BJ (cell line): ENCODE data around the gene HBA2. TPM values are rescaled to one million over a fixed set of nuclear protein-coding genes. Genes with fewer than 3 reads are reported as not detected.

Experiments used
- CTCF ChIA-PET: fragments of 350-600 bp; formaldehyde crosslinking; extraction: SDS; loops from one replicate; lab custom pipeline; 2021; ENCODE audit warnings: antibody characterized with exemption, inconsistent platforms; lab: Yijun Ruan, JAX
- POLR2A ChIA-PET: fragments of 300-600 bp; sonication (Branson Sonifier 250); formaldehyde crosslinking; extraction: SDS; loops from one replicate; lab custom pipeline; 2021; ENCODE audit warnings: antibody characterized with exemption; lab: Charles Lee
- DNase-seq: peaks from one replicate; pipeline ENCODE4 v3.0.0-alpha.2; 2011; ENCODE audit warnings: low read depth
- H3K27me3 ChIP-seq: 2 replicates; pipeline ENCODE4 v1.6.0; 2011; ENCODE audit warnings: low read length; ENCODE audit not compliant: control insufficient read depth, insufficient read depth
- H3K36me3 ChIP-seq: 2 replicates; pipeline ENCODE4 v1.5.1; 2011; ENCODE audit warnings: low read length; ENCODE audit not compliant: control insufficient read depth, insufficient read depth
- H3K4me3 ChIP-seq: 2 replicates; pipeline ENCODE4 v1.5.1; 2011; ENCODE audit warnings: low read depth, mild to moderate bottlenecking, control low read depth, low read length
- polyA plus RNA-seq: library from polyadenylated mRNA; depleted of rRNA; stranded (reverse); fragments of >200 nt; gene quantifications from 2 replicates; pipeline ENCODE4 v1.2.3, GENCODE V29; 2011
- TF ChIP-seq, protein P1 (sequence below): IDR thresholded peaks from 2 replicates; pipeline ENCODE4 v1.5.1; 2011; ENCODE audit warnings: low read depth, mild to moderate bottlenecking, control low read depth, inconsistent platforms, low read length, moderate library complexity; ENCODE audit not compliant: insufficient read depth

HBA2 gene
- polyA plus RNA-seq, 1 experiment: 0.17 TPM

DNA sequence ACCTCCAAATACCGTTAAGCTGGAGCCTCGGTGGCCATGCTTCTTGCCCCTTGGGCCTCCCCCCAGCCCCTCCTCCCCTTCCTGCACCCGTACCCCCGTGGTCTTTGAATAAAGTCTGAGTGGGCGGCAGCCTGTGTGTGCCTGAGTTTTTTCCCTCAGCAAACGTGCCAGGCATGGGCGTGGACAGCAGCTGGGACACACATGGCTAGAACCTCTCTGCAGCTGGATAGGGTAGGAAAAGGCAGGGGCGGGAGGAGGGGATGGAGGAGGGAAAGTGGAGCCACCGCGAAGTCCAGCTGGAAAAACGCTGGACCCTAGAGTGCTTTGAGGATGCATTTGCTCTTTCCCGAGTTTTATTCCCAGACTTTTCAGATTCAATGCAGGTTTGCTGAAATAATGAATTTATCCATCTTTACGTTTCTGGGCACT lies 4.7 kb downstream of the HBA2 start:
- TF ChIP-seq, protein P1, sequence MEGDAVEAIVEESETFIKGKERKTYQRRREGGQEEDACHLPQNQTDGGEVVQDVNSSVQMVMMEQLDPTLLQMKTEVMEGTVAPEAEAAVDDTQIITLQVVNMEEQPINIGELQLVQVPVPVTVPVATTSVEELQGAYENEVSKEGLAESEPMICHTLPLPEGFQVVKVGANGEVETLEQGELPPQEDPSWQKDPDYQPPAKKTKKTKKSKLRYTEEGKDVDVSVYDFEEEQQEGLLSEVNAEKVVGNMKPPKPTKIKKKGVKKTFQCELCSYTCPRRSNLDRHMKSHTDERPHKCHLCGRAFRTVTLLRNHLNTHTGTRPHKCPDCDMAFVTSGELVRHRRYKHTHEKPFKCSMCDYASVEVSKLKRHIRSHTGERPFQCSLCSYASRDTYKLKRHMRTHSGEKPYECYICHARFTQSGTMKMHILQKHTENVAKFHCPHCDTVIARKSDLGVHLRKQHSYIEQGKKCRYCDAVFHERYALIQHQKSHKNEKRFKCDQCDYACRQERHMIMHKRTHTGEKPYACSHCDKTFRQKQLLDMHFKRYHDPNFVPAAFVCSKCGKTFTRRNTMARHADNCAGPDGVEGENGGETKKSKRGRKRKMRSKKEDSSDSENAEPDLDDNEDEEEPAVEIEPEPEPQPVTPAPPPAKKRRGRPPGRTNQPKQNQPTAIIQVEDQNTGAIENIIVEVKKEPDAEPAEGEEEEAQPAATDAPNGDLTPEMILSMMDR: no peak
- ChIA-PET CTCF (interaction anchor here (1.0 to 1.7 kb wide), 3 partner anchors 60 to 185 kb away, joined by 3 to 6 read pairs (median 3); no protein-coding TSS in a partner anchor), POLR2A (no interaction called here)
- Histone ChIP-seq H3K36me3 (no peaks in the 10 kb centered on the region), H3K4me3 (no peak overlapping the region), H3K27me3 (peaks cover 18% of the 10 kb centered on the region)
- no peak for DNase-seq

GRCh38 chr16:177981-178667 lies 5.4 kb downstream of the HBA2 start:
- no peak overlapping the region for H3K4me3 ChIP-seq
- ChIA-PET POLR2A (no interaction called here), CTCF (interaction anchor here (1.0 to 1.7 kb wide), 3 partner anchors 60 to 184 kb away, joined by 3 to 6 read pairs (median 3); no protein-coding TSS in a partner anchor)
- H3K36me3 ChIP-seq: no peaks in the 10 kb centered on the region
- TF ChIP-seq, protein P1: no peak
- H3K27me3 ChIP-seq: peaks cover 18% of the 10 kb centered on the region
- DNase-seq: no peak

DNA sequence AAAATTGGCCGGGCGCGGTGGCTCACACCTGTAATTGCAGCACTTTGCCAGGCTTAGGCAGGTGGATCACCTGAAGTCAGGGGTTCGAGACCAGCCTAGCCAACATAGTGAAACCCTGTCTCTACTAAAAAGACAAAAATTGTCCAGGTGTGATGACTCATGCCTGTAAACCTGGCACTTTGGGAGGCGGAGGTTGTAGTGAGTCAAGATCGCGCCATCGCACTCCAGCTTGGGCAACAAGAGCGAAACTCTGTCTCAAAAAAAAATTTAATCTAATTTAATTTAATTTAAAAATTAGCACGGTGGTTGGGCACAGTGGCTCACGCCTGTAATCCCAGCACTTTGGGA lies 6.0 kb downstream of the HBA2 start:
- DNase-seq: no peak
- ChIA-PET POLR2A (no interaction called here), CTCF (interaction anchor here (1.7 kb wide), 1 partner anchor 61 kb away, joined by 6 read pairs; no protein-coding TSS in a partner anchor)
- TF ChIP-seq, protein P1: no peak
- Histone ChIP-seq H3K4me3 (no peak overlapping the region), H3K36me3 (no peaks in the 10 kb centered on the region), H3K27me3 (peaks cover 18% of the 10 kb centered on the region)

DNA sequence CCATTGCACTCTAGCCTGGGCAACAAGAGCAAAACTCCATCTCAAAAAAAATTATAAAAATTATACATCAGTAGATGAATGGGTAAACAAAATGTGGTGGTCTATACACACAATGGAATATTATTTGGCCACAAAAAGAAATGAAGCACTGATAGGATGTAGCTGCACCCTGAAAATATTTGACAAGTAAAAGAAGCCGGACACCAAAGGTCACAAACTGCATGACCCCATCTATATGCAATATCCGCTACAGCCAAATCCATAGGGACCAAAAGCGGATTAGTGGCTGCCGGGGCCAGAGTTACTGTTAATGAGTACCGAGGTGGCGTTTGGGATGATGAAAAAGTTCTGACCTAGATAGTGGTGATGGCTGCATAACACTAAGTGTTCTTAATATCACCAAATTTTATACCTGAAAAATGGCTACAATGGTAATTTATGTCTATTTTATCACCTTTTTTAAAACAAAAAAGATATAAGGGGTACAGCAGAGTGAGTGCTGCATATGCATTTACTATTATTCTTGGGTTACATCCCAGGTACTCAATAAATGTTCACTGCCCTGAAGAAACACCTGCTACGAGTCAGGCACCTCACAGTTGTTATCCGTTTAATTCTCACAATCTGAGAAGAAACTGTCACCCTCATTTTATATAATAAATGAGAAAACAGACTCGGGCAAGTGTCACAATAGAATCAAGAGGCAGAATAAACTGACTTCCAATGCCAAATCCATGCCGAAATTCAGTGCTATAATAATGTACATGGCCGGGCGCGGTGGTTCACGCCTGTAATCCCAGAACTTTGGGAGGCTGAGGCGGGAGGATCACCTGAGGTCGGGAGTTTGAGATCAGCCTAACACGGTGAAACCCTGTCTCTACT lies 6.8 kb downstream of the HBA2 start:
- peaks cover 18% of the 10 kb centered on the region for H3K27me3 ChIP-seq
- POLR2A ChIA-PET: no interaction called here
- TF ChIP-seq, protein P1: no peak
- no peaks in the 10 kb centered on the region; the same call in 1 of the 2 replicates for H3K36me3 ChIP-seq
- DNase-seq: no peak
- CTCF ChIA-PET: interaction anchor here (1.0 to 2.3 kb wide), 11 partner anchors 9 to 183 kb away, joined by 3 to 18 read pairs (median 4); no protein-coding TSS in a partner anchor
- H3K4me3 ChIP-seq: no peak overlapping the region
